GM12878 (cell line): ENCODE measurements around the gene KCNJ14. TPM values are rescaled to one million over a fixed set of nuclear protein-coding genes. Genes with fewer than 3 reads are reported as not detected.

ENCODE experiments used
- BRCA1 ChIP-seq: IDR thresholded peaks from 2 replicates; pipeline ENCODE4 v1.6.1; 2011; ENCODE audit warnings: low read depth, low read length, improper control_type of control experiment
- CBFB ChIP-seq: IDR thresholded peaks from 2 replicates; pipeline ENCODE4 v1.6.1; 2016; ENCODE audit warnings: antibody characterized with exemption, low read depth
- DPF2 ChIP-seq: fragments of 450-650 bp; IDR thresholded peaks from 2 replicates; pipeline ENCODE4 v1.6.1; 2017; ENCODE audit warnings: mild to moderate bottlenecking
- EZH2 ChIP-seq: IDR thresholded peaks from 2 replicates; pipeline ENCODE4 v1.6.1; 2012; ENCODE audit warnings: low read depth, mild to moderate bottlenecking, control low read depth, inconsistent platforms, low read length, borderline replicate concordance; ENCODE audit not compliant: control insufficient read depth
- HDAC2 ChIP-seq: fragments of 200-600 bp; sonication (generic); IDR thresholded peaks from 2 replicates; pipeline ENCODE4 v1.6.1; 2017
- IKZF2 ChIP-seq, 2 experiments: fragments of 450-650 bp; IDR thresholded peaks; 2 replicates each; pipeline ENCODE4 v1.6.1; 2017; ENCODE audit warnings: mild to moderate bottlenecking in 2 of 2, moderate library complexity in 2 of 2
- KAT2A ChIP-seq: conservative IDR thresholded peaks from 2 replicates; pipeline ENCODE4 v1.6.1; 2011; ENCODE audit warnings: low read depth, low read length; ENCODE audit not compliant: control insufficient read depth
- LARP7 ChIP-seq: fragments of 450-650 bp; IDR thresholded peaks from 2 replicates; pipeline ENCODE4 v1.6.1; 2017; ENCODE audit warnings: mild to moderate bottlenecking
- MEF2A ChIP-seq: IDR thresholded peaks from 2 replicates; pipeline ENCODE4 v1.6.1; 2011; ENCODE audit warnings: low read depth, mild to moderate bottlenecking, low read length, moderate library complexity; ENCODE audit not compliant: insufficient read depth
- NFYB ChIP-seq: IDR thresholded peaks from 2 replicates; pipeline ENCODE4 v1.6.1; 2011; ENCODE audit warnings: low read depth, mild to moderate bottlenecking, low read length, improper control_type of control experiment, moderate library complexity; ENCODE audit not compliant: insufficient read depth
- SREBF1 ChIP-seq: IDR thresholded peaks from 2 replicates; pipeline ENCODE4 v1.6.1; 2012; ENCODE audit warnings: mild to moderate bottlenecking, low read length
- TCF12 ChIP-seq: IDR thresholded peaks from 2 replicates; pipeline ENCODE4 v1.6.1; 2011; ENCODE audit warnings: low read depth, mild to moderate bottlenecking, low read length
- ZNF24 ChIP-seq: fragments of 450-650 bp; IDR thresholded peaks from 2 replicates; pipeline ENCODE4 v1.6.1; 2017; ENCODE audit warnings: antibody characterized with exemption, mild to moderate bottlenecking
- ZNF384 ChIP-seq: IDR thresholded peaks from 2 replicates; pipeline ENCODE4 v1.6.1; 2012; ENCODE audit warnings: low read depth, mild to moderate bottlenecking, low read length, improper control_type of control experiment, borderline replicate concordance
- polyA plus RNA-seq, 11 experiments: library from polyadenylated mRNA; depleted of rRNA in 4 of 11; unstranded in 6 of 11; stranded (reverse) in 5 of 11; fragments of >200 nt; fragmentation: Nextera tagmentation in 4 of 11; fragmentation: Illumina TruSeq in 1 of 11; extraction: Ambion mirVana in 4 of 11; extraction: Trizol in 1 of 11; gene quantifications; 1 replicate in 1 of 11; 2 replicates in 10 of 11; pipeline versions ENCODE4 v1.2.1 to v1.2.3, GENCODE V29; 2011 to 2016; ENCODE audit warnings: inconsistent platforms in 2 of 11, missing spikeins in 2 of 11, low read depth in 1 of 11
- total RNA-seq, 4 experiments: library from RNA; depleted of rRNA in 3 of 4; stranded (reverse); fragments of >200 nt in 3 of 4; fragmentation: Illumina TruSeq in 1 of 4; extraction: Trizol in 1 of 4; gene quantifications; 2 replicates each; pipeline versions ENCODE4 v1.2.1 to v1.2.3, GENCODE V29; 2013 to 2021
- TF ChIP-seq, protein P1 (sequence below): IDR thresholded peaks from 2 replicates; pipeline ENCODE4 v1.6.1; 2012; ENCODE audit warnings: improper control_type of control experiment, low read depth, low read length; ENCODE audit not compliant: insufficient replicate concordance
- TF ChIP-seq, protein P2 (sequence below): IDR thresholded peaks from 2 replicates; pipeline ENCODE4 v1.6.1; 2012; ENCODE audit warnings: low read depth, low read length, improper control_type of control experiment
- TF ChIP-seq, protein P3 (sequence below): IDR thresholded peaks from 2 replicates; pipeline ENCODE4 v1.6.1; 2012; ENCODE audit warnings: low read length, inconsistent platforms
- TF ChIP-seq, protein P4 (sequence below): fragments of 450-650 bp; IDR thresholded peaks from 2 replicates; pipeline ENCODE4 v1.6.1; 2014; ENCODE audit warnings: mild to moderate bottlenecking
- TF ChIP-seq, protein P5 (sequence below): IDR thresholded peaks from 2 replicates; pipeline ENCODE4 v1.6.1; 2011; ENCODE audit warnings: borderline replicate concordance, low read depth, mild to moderate bottlenecking, moderate library complexity, low read length; ENCODE audit not compliant: insufficient read depth, poor library complexity, severe bottlenecking

The KCNJ14 gene
- total and polyA plus RNA-seq, 10 of the 15 experiments (the other 5 are each of a cell fraction or from before 2014, with no cell fraction given) = 0.24 to 1.4 (median 0.42) TPM

DNA sequence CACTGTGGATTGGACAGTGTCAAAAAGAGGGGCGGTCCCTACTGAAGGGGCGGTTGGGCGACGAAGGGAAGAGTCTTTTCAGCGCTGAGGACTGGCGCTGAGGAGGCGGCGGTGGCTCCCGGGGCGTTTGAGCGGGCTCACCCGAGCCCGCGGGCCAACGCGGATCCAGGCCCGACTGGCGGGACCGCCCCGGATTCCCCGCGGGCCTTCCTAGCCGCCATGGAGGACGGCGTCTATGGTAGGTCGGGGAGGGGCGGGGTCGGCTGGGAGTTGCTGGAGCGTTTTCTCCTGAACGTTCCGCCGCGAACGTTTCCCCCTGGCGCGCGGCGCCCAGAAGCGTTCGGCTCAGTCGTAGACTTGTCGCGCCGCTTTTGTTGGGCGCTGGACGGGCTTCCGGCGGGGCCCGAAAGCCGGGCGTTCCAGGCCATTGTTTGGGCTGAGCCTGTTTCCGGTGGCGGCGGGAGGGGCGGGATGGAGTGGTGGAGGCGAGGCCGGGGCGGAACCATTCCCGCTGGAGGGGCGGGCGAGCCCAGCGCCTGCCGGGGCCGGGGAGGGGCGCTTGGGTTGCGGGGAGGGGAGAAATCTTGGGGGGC, 14.0 kb downstream of the KCNJ14 start, which contains the start of gene CYTH2 (continued):
- TF ChIP-seq, protein P1, sequence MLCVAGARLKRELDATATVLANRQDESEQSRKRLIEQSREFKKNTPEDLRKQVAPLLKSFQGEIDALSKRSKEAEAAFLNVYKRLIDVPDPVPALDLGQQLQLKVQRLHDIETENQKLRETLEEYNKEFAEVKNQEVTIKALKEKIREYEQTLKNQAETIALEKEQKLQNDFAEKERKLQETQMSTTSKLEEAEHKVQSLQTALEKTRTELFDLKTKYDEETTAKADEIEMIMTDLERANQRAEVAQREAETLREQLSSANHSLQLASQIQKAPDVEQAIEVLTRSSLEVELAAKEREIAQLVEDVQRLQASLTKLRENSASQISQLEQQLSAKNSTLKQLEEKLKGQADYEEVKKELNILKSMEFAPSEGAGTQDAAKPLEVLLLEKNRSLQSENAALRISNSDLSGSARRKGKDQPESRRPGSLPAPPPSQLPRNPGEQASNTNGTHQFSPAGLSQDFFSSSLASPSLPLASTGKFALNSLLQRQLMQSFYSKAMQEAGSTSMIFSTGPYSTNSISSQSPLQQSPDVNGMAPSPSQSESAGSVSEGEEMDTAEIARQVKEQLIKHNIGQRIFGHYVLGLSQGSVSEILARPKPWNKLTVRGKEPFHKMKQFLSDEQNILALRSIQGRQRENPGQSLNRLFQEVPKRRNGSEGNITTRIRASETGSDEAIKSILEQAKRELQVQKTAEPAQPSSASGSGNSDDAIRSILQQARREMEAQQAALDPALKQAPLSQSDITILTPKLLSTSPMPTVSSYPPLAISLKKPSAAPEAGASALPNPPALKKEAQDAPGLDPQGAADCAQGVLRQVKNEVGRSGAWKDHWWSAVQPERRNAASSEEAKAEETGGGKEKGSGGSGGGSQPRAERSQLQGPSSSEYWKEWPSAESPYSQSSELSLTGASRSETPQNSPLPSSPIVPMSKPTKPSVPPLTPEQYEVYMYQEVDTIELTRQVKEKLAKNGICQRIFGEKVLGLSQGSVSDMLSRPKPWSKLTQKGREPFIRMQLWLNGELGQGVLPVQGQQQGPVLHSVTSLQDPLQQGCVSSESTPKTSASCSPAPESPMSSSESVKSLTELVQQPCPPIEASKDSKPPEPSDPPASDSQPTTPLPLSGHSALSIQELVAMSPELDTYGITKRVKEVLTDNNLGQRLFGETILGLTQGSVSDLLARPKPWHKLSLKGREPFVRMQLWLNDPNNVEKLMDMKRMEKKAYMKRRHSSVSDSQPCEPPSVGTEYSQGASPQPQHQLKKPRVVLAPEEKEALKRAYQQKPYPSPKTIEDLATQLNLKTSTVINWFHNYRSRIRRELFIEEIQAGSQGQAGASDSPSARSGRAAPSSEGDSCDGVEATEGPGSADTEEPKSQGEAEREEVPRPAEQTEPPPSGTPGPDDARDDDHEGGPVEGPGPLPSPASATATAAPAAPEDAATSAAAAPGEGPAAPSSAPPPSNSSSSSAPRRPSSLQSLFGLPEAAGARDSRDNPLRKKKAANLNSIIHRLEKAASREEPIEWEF = no peak
- TF ChIP-seq, protein P2, sequence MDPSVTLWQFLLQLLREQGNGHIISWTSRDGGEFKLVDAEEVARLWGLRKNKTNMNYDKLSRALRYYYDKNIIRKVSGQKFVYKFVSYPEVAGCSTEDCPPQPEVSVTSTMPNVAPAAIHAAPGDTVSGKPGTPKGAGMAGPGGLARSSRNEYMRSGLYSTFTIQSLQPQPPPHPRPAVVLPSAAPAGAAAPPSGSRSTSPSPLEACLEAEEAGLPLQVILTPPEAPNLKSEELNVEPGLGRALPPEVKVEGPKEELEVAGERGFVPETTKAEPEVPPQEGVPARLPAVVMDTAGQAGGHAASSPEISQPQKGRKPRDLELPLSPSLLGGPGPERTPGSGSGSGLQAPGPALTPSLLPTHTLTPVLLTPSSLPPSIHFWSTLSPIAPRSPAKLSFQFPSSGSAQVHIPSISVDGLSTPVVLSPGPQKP = 0 out of 2 replicates have a peak, but pooled peaks have one; percentile 56
- TF ChIP-seq SREBF1 (no peak; the same call in 1 of the 2 replicates), LARP7 (peak; percentile 86), ZNF384 (no peak), NFYB (no peak), BRCA1 (no peak), KAT2A (no peak), IKZF2 (IDR thresholded peaks at IDR 0.05) (peak; percentile 15 to 27; a peak in 2 of 4 replicates), CBFB (no peak), HDAC2 (no peak), MEF2A (no peak), EZH2 (no peak), ZNF24 (no peak), DPF2 (0 out of 2 replicates have a peak, but pooled peaks have one; percentile 29), TCF12 (no peak)
- TF ChIP-seq, protein P3, sequence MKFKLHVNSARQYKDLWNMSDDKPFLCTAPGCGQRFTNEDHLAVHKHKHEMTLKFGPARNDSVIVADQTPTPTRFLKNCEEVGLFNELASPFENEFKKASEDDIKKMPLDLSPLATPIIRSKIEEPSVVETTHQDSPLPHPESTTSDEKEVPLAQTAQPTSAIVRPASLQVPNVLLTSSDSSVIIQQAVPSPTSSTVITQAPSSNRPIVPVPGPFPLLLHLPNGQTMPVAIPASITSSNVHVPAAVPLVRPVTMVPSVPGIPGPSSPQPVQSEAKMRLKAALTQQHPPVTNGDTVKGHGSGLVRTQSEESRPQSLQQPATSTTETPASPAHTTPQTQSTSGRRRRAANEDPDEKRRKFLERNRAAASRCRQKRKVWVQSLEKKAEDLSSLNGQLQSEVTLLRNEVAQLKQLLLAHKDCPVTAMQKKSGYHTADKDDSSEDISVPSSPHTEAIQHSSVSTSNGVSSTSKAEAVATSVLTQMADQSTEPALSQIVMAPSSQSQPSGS = no peak
- TF ChIP-seq, protein P4, sequence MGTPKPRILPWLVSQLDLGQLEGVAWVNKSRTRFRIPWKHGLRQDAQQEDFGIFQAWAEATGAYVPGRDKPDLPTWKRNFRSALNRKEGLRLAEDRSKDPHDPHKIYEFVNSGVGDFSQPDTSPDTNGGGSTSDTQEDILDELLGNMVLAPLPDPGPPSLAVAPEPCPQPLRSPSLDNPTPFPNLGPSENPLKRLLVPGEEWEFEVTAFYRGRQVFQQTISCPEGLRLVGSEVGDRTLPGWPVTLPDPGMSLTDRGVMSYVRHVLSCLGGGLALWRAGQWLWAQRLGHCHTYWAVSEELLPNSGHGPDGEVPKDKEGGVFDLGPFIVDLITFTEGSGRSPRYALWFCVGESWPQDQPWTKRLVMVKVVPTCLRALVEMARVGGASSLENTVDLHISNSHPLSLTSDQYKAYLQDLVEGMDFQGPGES = no peak
- TF ChIP-seq, protein P5, sequence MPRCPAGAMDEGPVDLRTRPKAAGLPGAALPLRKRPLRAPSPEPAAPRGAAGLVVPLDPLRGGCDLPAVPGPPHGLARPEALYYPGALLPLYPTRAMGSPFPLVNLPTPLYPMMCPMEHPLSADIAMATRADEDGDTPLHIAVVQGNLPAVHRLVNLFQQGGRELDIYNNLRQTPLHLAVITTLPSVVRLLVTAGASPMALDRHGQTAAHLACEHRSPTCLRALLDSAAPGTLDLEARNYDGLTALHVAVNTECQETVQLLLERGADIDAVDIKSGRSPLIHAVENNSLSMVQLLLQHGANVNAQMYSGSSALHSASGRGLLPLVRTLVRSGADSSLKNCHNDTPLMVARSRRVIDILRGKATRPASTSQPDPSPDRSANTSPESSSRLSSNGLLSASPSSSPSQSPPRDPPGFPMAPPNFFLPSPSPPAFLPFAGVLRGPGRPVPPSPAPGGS = no peak
